Activated naive CD8-positive, alpha-beta T cell (primary cell): ENCODE measurements around the gene MPV17L2.

Experiments
- H3K27ac Mint-ChIP-seq: one replicate; pipeline ENCODE4 v1.8.0; 2021; ENCODE audit warnings: mixed read lengths
- H3K27me3 Mint-ChIP-seq: one replicate; pipeline ENCODE4 v1.8.0; 2021; ENCODE audit warnings: mixed read lengths
- H3K36me3 Mint-ChIP-seq: one replicate; pipeline ENCODE4 v1.8.0; 2021; ENCODE audit warnings: mixed read lengths
- H3K4me1 Mint-ChIP-seq: one replicate; pipeline ENCODE4 v1.8.0; 2021; ENCODE audit warnings: low read depth, mixed read lengths
- H3K4me3 Mint-ChIP-seq: one replicate; pipeline ENCODE4 v1.8.0; 2021; ENCODE audit warnings: mild to moderate bottlenecking, mixed read lengths
- H3K9me3 Mint-ChIP-seq: one replicate; pipeline ENCODE4 v1.8.0; 2021; ENCODE audit warnings: low read depth, mixed read lengths

The MPV17L2 gene

GRCh38 chr19:18211683-18212082, 18.7 kb downstream of the MPV17L2 start:
- Mint-ChIP-seq H3K27me3 (peaks cover 5% of the 10 kb centered on the region), H3K27ac (no peak overlapping the region), H3K36me3 (no peaks in the 10 kb centered on the region), H3K4me1 (peaks cover 4% of the 10 kb centered on the region), H3K4me3 (no peak overlapping the region), H3K9me3 (no peaks in the 10 kb centered on the region)

GRCh38 chr19:18214779-18215433, 21.9 kb downstream of the MPV17L2 start:
- no peak overlapping the region for H3K4me3 Mint-ChIP-seq
- H3K4me1 Mint-ChIP-seq = peaks cover 4% of the 10 kb centered on the region
- no peaks in the 10 kb centered on the region for H3K36me3 Mint-ChIP-seq
- no peaks in the 10 kb centered on the region for H3K9me3 Mint-ChIP-seq
- H3K27ac Mint-ChIP-seq = no peak overlapping the region
- peaks cover 4% of the 10 kb centered on the region for H3K27me3 Mint-ChIP-seq

- H3K4me3 Mint-ChIP-seq = no peak overlapping the region
Measured at GRCh38 chr19:18216789-18217188, 23.8 kb downstream of the MPV17L2 start.

GRCh38 chr19:18218159-18218558, 25.1 kb downstream of the MPV17L2 start:
- Mint-ChIP-seq H3K36me3 (no peaks in the 10 kb centered on the region), H3K9me3 (no peaks in the 10 kb centered on the region), H3K4me3 (no peak overlapping the region), H3K4me1 (peaks cover 9% of the 10 kb centered on the region), H3K27ac (no peak overlapping the region), H3K27me3 (peaks cover 11% of the 10 kb centered on the region)

More at GRCh38 chr19:18216789-18217188, 23.8 kb downstream of the MPV17L2 start:
- peaks cover 9% of the 10 kb centered on the region for H3K27me3 Mint-ChIP-seq
- H3K36me3 Mint-ChIP-seq = no peaks in the 10 kb centered on the region
- no peaks in the 10 kb centered on the region for H3K9me3 Mint-ChIP-seq
- peaks cover 9% of the 10 kb centered on the region for H3K4me1 Mint-ChIP-seq
- H3K27ac Mint-ChIP-seq = no peak overlapping the region

GRCh38 chr19:18218600-18218999, 25.6 kb downstream of the MPV17L2 start:
- Mint-ChIP-seq H3K36me3 (no peaks in the 10 kb centered on the region), H3K4me1 (peaks cover 9% of the 10 kb centered on the region), H3K4me3 (no peak overlapping the region), H3K27me3 (peaks cover 11% of the 10 kb centered on the region), H3K9me3 (no peaks in the 10 kb centered on the region), H3K27ac (no peak overlapping the region)

GRCh38 chr19:18219911-18220631, 27.1 kb downstream of the MPV17L2 start:
- Mint-ChIP-seq H3K27ac (no peak overlapping the region), H3K9me3 (no peaks in the 10 kb centered on the region), H3K27me3 (peaks cover 16% of the 10 kb centered on the region)

GRCh38 chr19:18220632-18221275, 27.7 kb downstream of the MPV17L2 start:
- H3K9me3 Mint-ChIP-seq = no peaks in the 10 kb centered on the region
- no peak overlapping the region for H3K4me3 Mint-ChIP-seq
- no peak overlapping the region for H3K27ac Mint-ChIP-seq
- peaks cover 21% of the 10 kb centered on the region for H3K27me3 Mint-ChIP-seq
- H3K4me1 Mint-ChIP-seq = peaks cover 15% of the 10 kb centered on the region
- H3K36me3 Mint-ChIP-seq = no peaks in the 10 kb centered on the region

More at GRCh38 chr19:18219911-18220631, 27.1 kb downstream of the MPV17L2 start:
- Mint-ChIP-seq H3K4me3 (no peak overlapping the region), H3K36me3 (no peaks in the 10 kb centered on the region), H3K4me1 (peaks cover 13% of the 10 kb centered on the region)

- Mint-ChIP-seq H3K27me3 (peaks cover 28% of the 10 kb centered on the region), H3K4me3 (no peak overlapping the region), H3K4me1 (peaks cover 19% of the 10 kb centered on the region), H3K36me3 (no peaks in the 10 kb centered on the region), H3K27ac (no peak overlapping the region), H3K9me3 (no peaks in the 10 kb centered on the region)
Measured at GRCh38 chr19:18221815-18222725, 29.1 kb downstream of the MPV17L2 start.

GRCh38 chr19:18223860-18224524, 31.0 kb downstream of the MPV17L2 start:
- Mint-ChIP-seq H3K36me3 (no peaks in the 10 kb centered on the region), H3K4me3 (peak overlapping the region; percentile 87), H3K27ac (no peak overlapping the region), H3K9me3 (no peaks in the 10 kb centered on the region), H3K4me1 (peaks cover 21% of the 10 kb centered on the region), H3K27me3 (peaks cover 36% of the 10 kb centered on the region)

- no peaks in the 10 kb centered on the region for H3K36me3 Mint-ChIP-seq
- peaks cover 39% of the 10 kb centered on the region for H3K27me3 Mint-ChIP-seq
- no peaks in the 10 kb centered on the region for H3K9me3 Mint-ChIP-seq
- peak overlapping the region; percentile 87 for H3K4me3 Mint-ChIP-seq
- H3K27ac Mint-ChIP-seq = no peak overlapping the region
- peaks cover 21% of the 10 kb centered on the region for H3K4me1 Mint-ChIP-seq
Measured at GRCh38 chr19:18224525-18225354, 31.7 kb downstream of the MPV17L2 start.

GRCh38 chr19:18225355-18225701, 32.3 kb downstream of the MPV17L2 start:
- no peaks in the 10 kb centered on the region for H3K9me3 Mint-ChIP-seq
- peaks cover 40% of the 10 kb centered on the region for H3K27me3 Mint-ChIP-seq
- H3K4me3 Mint-ChIP-seq = peak overlapping the region; percentile 87
- peaks cover 21% of the 10 kb centered on the region for H3K4me1 Mint-ChIP-seq
- no peak overlapping the region for H3K27ac Mint-ChIP-seq
- H3K36me3 Mint-ChIP-seq = no peaks in the 10 kb centered on the region

GRCh38 chr19:18225702-18226468, 32.9 kb downstream of the MPV17L2 start, which contains the start of gene PDE4C:
Gene PDE4C, minus strand, starts transcription at chr19:18226438. Its CDS starts 23 bp downstream, at chr19:18226415.
- Mint-ChIP-seq H3K9me3 (no peaks in the 10 kb centered on the region), H3K27me3 (peaks cover 42% of the 10 kb centered on the region), H3K36me3 (no peaks in the 10 kb centered on the region), H3K27ac (no peak within 1 kb of the TSS), H3K4me3 (peak within 1 kb of the TSS; percentile 87), H3K4me1 (peaks cover 18% of the 10 kb centered on the region)
